Measurements from ENCODE around the gene YWHAB.
A peak's percentile ranks its signal among the peaks of the same experiment; 100 is the strongest.

YWHAB gene

GRCh38 chr20:44884907-44885391 lies 556 bp upstream of the YWHAB start:
- no peak for TF ChIP-seq MAX (IDR thresholded peaks at IDR 0.05; ENCODE audit: low read depth, low read length)
- TF ChIP-seq, protein P1, sequence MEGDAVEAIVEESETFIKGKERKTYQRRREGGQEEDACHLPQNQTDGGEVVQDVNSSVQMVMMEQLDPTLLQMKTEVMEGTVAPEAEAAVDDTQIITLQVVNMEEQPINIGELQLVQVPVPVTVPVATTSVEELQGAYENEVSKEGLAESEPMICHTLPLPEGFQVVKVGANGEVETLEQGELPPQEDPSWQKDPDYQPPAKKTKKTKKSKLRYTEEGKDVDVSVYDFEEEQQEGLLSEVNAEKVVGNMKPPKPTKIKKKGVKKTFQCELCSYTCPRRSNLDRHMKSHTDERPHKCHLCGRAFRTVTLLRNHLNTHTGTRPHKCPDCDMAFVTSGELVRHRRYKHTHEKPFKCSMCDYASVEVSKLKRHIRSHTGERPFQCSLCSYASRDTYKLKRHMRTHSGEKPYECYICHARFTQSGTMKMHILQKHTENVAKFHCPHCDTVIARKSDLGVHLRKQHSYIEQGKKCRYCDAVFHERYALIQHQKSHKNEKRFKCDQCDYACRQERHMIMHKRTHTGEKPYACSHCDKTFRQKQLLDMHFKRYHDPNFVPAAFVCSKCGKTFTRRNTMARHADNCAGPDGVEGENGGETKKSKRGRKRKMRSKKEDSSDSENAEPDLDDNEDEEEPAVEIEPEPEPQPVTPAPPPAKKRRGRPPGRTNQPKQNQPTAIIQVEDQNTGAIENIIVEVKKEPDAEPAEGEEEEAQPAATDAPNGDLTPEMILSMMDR (IDR thresholded peaks at IDR 0.05; ENCODE audit: low read depth, low read length), result no peak
- TF ChIP-seq POLR2A (IDR thresholded peaks at IDR 0.05; ENCODE audit: extremely low read depth, insufficient read length), result no peak
- no peak for TF ChIP-seq MYC (IDR thresholded peaks at IDR 0.05; ENCODE audit: low read depth, low read length)
- no peak for DNase-seq (ENCODE audit: low read depth)
- H3K4me3 ChIP-seq (ENCODE audit: low read depth, low read length), result peak overlapping the region; percentile 67

DNA sequence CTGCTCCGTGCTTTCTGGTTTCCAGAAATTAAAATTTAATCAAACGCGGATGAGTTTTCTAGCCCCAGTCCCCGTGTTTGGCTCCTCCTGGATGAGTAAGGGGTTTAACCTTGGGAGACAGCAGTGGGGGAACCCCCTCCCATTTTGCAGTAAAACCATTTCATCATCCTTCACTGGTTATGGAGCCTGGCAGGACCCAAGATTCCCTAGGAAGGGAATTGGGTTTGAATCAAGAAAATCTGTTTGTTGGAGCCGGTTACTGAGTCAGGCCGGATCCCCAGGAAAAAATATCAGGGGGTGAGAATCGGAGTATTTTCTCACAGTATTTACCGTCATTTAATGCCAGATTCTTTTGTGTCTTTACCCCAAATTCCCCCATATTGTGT lies 754 bp downstream of the YWHAB start:
- TF ChIP-seq POLR2A (IDR thresholded peaks at IDR 0.05; ENCODE audit: extremely low read depth, insufficient read length) (no peak), MYC (IDR thresholded peaks at IDR 0.05; ENCODE audit: low read depth, low read length) (no peak), MAX (IDR thresholded peaks at IDR 0.05; ENCODE audit: low read depth, low read length) (no peak)
- TF ChIP-seq, protein P1 (IDR thresholded peaks at IDR 0.05; ENCODE audit: low read depth, low read length), result no peak
- H3K4me3 ChIP-seq (ENCODE audit: low read depth, low read length), result peak overlapping the region; percentile 96
- no peak for DNase-seq (ENCODE audit: low read depth)

DNA sequence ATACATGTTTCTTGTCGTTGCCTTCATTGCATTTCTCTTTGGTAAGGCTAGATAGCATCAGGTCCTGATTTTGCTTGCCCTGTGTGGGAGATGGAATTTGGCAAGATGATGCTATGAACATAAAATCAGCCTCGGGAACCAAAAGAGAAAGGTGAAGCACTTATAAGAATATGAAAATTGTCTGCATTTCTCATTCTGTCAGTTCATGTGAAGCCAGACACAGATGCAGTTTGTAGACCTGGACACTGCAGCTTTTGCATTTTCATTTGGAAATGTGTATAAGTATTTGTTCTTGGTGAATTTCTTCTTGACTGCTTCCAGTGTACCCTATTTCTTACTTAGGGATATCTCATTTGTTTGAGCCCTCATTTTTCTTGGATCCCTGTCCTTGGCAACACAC lies 1.3 kb downstream of the YWHAB start:
- H3K4me3 ChIP-seq (ENCODE audit: low read depth, low read length), result peak overlapping the region; percentile 96
- no peak for TF ChIP-seq MYC (IDR thresholded peaks at IDR 0.05; ENCODE audit: low read depth, low read length)
- no peak for DNase-seq (ENCODE audit: low read depth)

GRCh38 chr20:44887466-44887865 lies 2.0 kb downstream of the YWHAB start:
- no peak for DNase-seq (ENCODE audit: low read depth)
- TF ChIP-seq POLR2A (IDR thresholded peaks at IDR 0.05; ENCODE audit: extremely low read depth, insufficient read length), result no peak
- TF ChIP-seq MYC (IDR thresholded peaks at IDR 0.05; ENCODE audit: low read depth, low read length), result no peak
- TF ChIP-seq, protein P1 (IDR thresholded peaks at IDR 0.05; ENCODE audit: low read depth, low read length), result no peak
- no peak for TF ChIP-seq MAX (IDR thresholded peaks at IDR 0.05; ENCODE audit: low read depth, low read length)
- peak overlapping the region; percentile 96 for H3K4me3 ChIP-seq (ENCODE audit: low read depth, low read length)

- peak overlapping the region; percentile 96 for H3K4me3 ChIP-seq (ENCODE audit: low read depth, low read length)
- peak; percentile 24 for DNase-seq (ENCODE audit: low read depth)
- TF ChIP-seq MYC (IDR thresholded peaks at IDR 0.05; ENCODE audit: low read depth, low read length) (no peak), POLR2A (IDR thresholded peaks at IDR 0.05; ENCODE audit: extremely low read depth, insufficient read length) (no peak), MAX (IDR thresholded peaks at IDR 0.05; ENCODE audit: low read depth, low read length) (no peak)
- TF ChIP-seq, protein P1 (IDR thresholded peaks at IDR 0.05; ENCODE audit: low read depth, low read length), result no peak
Observed at GRCh38 chr20:44888226-44889103, 3.0 kb downstream of the YWHAB start.

GRCh38 chr20:44891826-44892225 lies 6.3 kb downstream of the YWHAB start:
- H3K4me3 ChIP-seq (ENCODE audit: low read depth, low read length), result no peak overlapping the region
- no peak for DNase-seq (ENCODE audit: low read depth)
- TF ChIP-seq MAX (IDR thresholded peaks at IDR 0.05; ENCODE audit: low read depth, low read length), result no peak
- TF ChIP-seq POLR2A (IDR thresholded peaks at IDR 0.05; ENCODE audit: extremely low read depth, insufficient read length), result no peak
- TF ChIP-seq, protein P1 (IDR thresholded peaks at IDR 0.05; ENCODE audit: low read depth, low read length), result no peak
- TF ChIP-seq MYC (IDR thresholded peaks at IDR 0.05; ENCODE audit: low read depth, low read length), result no peak
